Thymus (tissue), 11 donors: ENCODE measurements around the gene IGF2BP2. TPM values are rescaled to one million over a fixed set of nuclear protein-coding genes. Genes with fewer than 3 reads are reported as not detected.
A peak's percentile ranks its signal among the peaks of the same experiment; 100 is the strongest.
"Not testable (repeated sequence)": the region's sequence is repeated elsewhere in the genome, so short reads cannot be mapped to it uniquely, and the experiment has no call there.

Source experiments
- DNase-seq, 9 donors: peaks; one replicate each; pipeline ENCODE4 v3.0.0-alpha.2; 2013; ENCODE audit warnings: low spot score in 9 of 9, low read depth in 6 of 9, missing footprints in 1 of 9
- H3K27ac ChIP-seq, 2 donors: one replicate each; pipeline ENCODE4 v1.5.1; 2013; ENCODE audit warnings: control low read depth in 1 of 2, low read depth in 1 of 2, low read length in 1 of 2, mild to moderate bottlenecking in 1 of 2, moderate library complexity in 1 of 2
- H3K27me3 ChIP-seq, 2 donors: one replicate each; pipeline ENCODE4 v1.5.1; 2013; ENCODE audit warnings: low read length in 1 of 2; ENCODE audit not compliant: control insufficient read depth in 2 of 2, insufficient read depth in 1 of 2
- H3K36me3 ChIP-seq, 2 donors: one replicate each; pipeline ENCODE4 v1.5.1; 2013; ENCODE audit warnings: low read length in 1 of 2, mild to moderate bottlenecking in 1 of 2, moderate library complexity in 1 of 2; ENCODE audit not compliant: control insufficient read depth in 2 of 2, insufficient read depth in 2 of 2
- H3K4me1 ChIP-seq, 2 donors: one replicate each; pipeline ENCODE4 v1.5.1; 2013; ENCODE audit warnings: low read length in 2 of 2; ENCODE audit not compliant: control insufficient read depth in 2 of 2, insufficient read depth in 2 of 2
- H3K4me3 ChIP-seq, 2 donors: one replicate each; pipeline ENCODE4 v1.5.1; 2013; ENCODE audit warnings: low read length in 2 of 2, control low read depth in 1 of 2, mild to moderate bottlenecking in 1 of 2
- H3K9me3 ChIP-seq, 2 donors: one replicate each; pipeline ENCODE4 v1.5.1; 2013; ENCODE audit warnings: low read length in 1 of 2, mild to moderate bottlenecking in 1 of 2; ENCODE audit not compliant: control insufficient read depth in 2 of 2, insufficient read depth in 1 of 2
- WGBS: extraction: QIAGEN DNeasy Blood & Tissue Kit; methylation state at CpG from one replicate; pipeline ENCODE4 v1.1.7; 2013; 5-methylcytosine and 5-hydroxymethylcytosine counted together
- polyA plus RNA-seq: library from polyadenylated mRNA; stranded (reverse); fragments of 200-250 nt; gene quantifications from one replicate; pipeline ENCODE4 v1.2.3, GENCODE V29; 2013
- total RNA-seq: library from RNA; stranded (reverse); fragments of 120-200 nt; gene quantifications from one replicate; pipeline ENCODE4 v1.2.4, GENCODE V29; 2013
- donor health status: healthy.

Gene IGF2BP2
- total and polyA plus RNA-seq, 2 donors = 2.0 to 12.1 TPM

GRCh38 chr3:185818267-185818875 lies 6.5 kb downstream of the IGF2BP2 start:
- Histone ChIP-seq H3K4me3 (no peak overlapping the region), H3K9me3 (no peaks in the 10 kb centered on the region), H3K36me3 (no peaks in the 10 kb centered on the region), H3K27ac (no peak overlapping the region), H3K4me1 (peaks cover 0 to 8% of the 10 kb centered on the region in 2 donors), H3K27me3 (peaks cover 3% of the 10 kb centered on the region in 2 donors)
- no peak for DNase-seq

GRCh38 chr3:185815391-185816282 lies 9.2 kb downstream of the IGF2BP2 start:
- Histone ChIP-seq H3K4me1 (peaks cover 0 to 8% of the 10 kb centered on the region in 2 donors), H3K4me3 (no peak overlapping the region), H3K36me3 (no peaks in the 10 kb centered on the region), H3K27me3 (no peaks in the 10 kb centered on the region), H3K27ac (no peak overlapping the region), H3K9me3 (no peaks in the 10 kb centered on the region)
- WGBS = 55% methylated on average over 11 of the region's 11 CpGs
- DNase-seq = peak in 4 of 9 donors; percentile 8 to 38 (median 14)

- no peak overlapping the region for H3K27ac ChIP-seq
- no peaks in the 10 kb centered on the region for H3K9me3 ChIP-seq
- no peak for DNase-seq
- no peak overlapping the region for H3K4me3 ChIP-seq
- peaks cover 0 to 8% of the 10 kb centered on the region in 2 donors for H3K4me1 ChIP-seq
- peaks cover 0 to 3% of the 10 kb centered on the region in 2 donors for H3K36me3 ChIP-seq
- 55% methylated on average over 4 of the region's 4 CpGs for WGBS
- H3K27me3 ChIP-seq = no peaks in the 10 kb centered on the region
Observed at GRCh38 chr3:185813691-185814215, 11.1 kb downstream of the IGF2BP2 start.

- WGBS = 94% methylated on average over 2 of the region's 2 CpGs
- H3K27ac ChIP-seq = no peak overlapping the region
- peaks cover 0 to 3% of the 10 kb centered on the region in 2 donors for H3K36me3 ChIP-seq
- no peak for DNase-seq
- peaks cover 0 to 8% of the 10 kb centered on the region in 2 donors for H3K4me1 ChIP-seq
- no peak overlapping the region for H3K4me3 ChIP-seq
- H3K27me3 ChIP-seq = no peaks in the 10 kb centered on the region
- H3K9me3 ChIP-seq = no peaks in the 10 kb centered on the region
Observed at GRCh38 chr3:185813205-185813604, 11.6 kb downstream of the IGF2BP2 start.

GRCh38 chr3:185807445-185808068 lies 17.3 kb downstream of the IGF2BP2 start:
- 97% methylated on average over 3 of the region's 3 CpGs for WGBS
- no peak for DNase-seq
- Histone ChIP-seq H3K4me1 (no peaks in the 10 kb centered on the region), H3K27me3 (no peaks in the 10 kb centered on the region), H3K4me3 (no peak overlapping the region), H3K27ac (no peak overlapping the region), H3K9me3 (no peaks in the 10 kb centered on the region), H3K36me3 (peaks cover 0 to 3% of the 10 kb centered on the region in 2 donors)

GRCh38 chr3:185798831-185799110 lies 26.1 kb downstream of the IGF2BP2 start:
- not testable (repeated sequence) for DNase-seq, H3K9me3 ChIP-seq, H3K4me3 ChIP-seq, H3K27me3 ChIP-seq, H3K27ac ChIP-seq, H3K4me1 ChIP-seq, H3K36me3 ChIP-seq
- over 99% methylated on average over 6 of the region's 6 CpGs for WGBS

- no peak for DNase-seq
- WGBS = 97% methylated on average over 8 of the region's 8 CpGs
- Histone ChIP-seq H3K27ac (no peak overlapping the region), H3K36me3 (no peaks in the 10 kb centered on the region), H3K27me3 (no peaks in the 10 kb centered on the region), H3K9me3 (no peaks in the 10 kb centered on the region), H3K4me1 (no peaks in the 10 kb centered on the region), H3K4me3 (no peak overlapping the region)
Observed at GRCh38 chr3:185797993-185798830, 26.6 kb downstream of the IGF2BP2 start.

GRCh38 chr3:185797108-185797881 lies 27.5 kb downstream of the IGF2BP2 start:
- 84% methylated on average over 8 of the region's 8 CpGs for WGBS
- Histone ChIP-seq H3K36me3 (no peaks in the 10 kb centered on the region), H3K27ac (no peak overlapping the region), H3K27me3 (no peaks in the 10 kb centered on the region), H3K4me1 (no peaks in the 10 kb centered on the region), H3K4me3 (no peak overlapping the region), H3K9me3 (no peaks in the 10 kb centered on the region)
- DNase-seq = no peak
